Activated CD4-positive, alpha-beta T cell treated with anti-CD3 and anti-CD28 coated beads, Interleukin-2, amount 50 U/mL, for 48 hours (primary cell): ENCODE measurements around the gene LILRB5.
A peak's percentile ranks its signal among the peaks of the same experiment; 100 is the strongest.
"Not testable (repeated sequence)": the region's sequence is repeated elsewhere in the genome, so short reads cannot be mapped to it uniquely, and the experiment has no call there.

Experiments used
- DNase-seq, 2 experiments: peaks; one replicate each; pipeline ENCODE4 v3.0.0-alpha.2; 2020

The LILRB5 gene

DNA sequence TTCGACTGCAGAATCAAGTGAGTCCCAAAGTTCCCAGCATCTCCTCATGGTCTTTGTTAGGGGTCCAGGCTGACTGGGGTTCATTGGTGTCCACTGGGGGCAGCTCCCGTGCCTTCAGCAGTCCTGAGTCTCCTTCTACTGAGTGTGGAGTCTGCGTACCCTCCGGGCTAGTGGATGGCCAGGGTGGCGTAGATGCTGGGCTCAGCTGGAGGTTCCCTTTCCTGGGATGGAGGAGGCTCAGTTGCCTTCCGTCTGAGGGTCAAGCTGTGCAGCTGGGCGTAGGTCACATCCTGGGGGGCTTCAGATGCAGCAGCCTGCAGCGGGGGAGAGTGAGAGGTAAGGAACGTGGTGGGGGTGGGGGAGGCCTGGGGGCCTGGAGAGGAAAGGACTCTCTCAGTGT, 17.4 kb upstream of the LILRB5 start:
- DNase-seq = not testable (repeated sequence)

DNA sequence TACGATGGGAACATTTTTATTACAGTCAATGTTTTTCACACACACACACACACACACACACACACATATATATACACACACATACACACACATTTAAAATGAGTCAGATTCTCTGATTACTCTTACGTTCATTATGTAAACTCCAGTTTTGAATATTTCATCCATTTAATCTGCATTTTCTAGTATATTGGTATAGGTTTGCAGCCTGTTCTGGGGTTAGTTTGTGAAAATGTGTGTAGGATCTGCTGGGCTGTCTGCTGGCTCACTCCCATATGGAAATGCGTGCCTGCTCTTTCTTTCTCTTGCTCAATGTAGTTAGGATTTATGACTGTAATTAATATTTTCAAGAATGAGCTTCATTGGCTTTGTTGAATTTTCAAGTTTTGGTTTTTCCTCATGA, 16.7 kb upstream of the LILRB5 start:
- no peak for DNase-seq

GRCh38 chr19:54272181-54272580, 15.1 kb upstream of the LILRB5 start:
- not testable (repeated sequence) for DNase-seq

- DNase-seq = not testable (repeated sequence)
These were observed 14.5 kb upstream of the LILRB5 start for GRCh38 chr19:54271587-54271986.

DNA sequence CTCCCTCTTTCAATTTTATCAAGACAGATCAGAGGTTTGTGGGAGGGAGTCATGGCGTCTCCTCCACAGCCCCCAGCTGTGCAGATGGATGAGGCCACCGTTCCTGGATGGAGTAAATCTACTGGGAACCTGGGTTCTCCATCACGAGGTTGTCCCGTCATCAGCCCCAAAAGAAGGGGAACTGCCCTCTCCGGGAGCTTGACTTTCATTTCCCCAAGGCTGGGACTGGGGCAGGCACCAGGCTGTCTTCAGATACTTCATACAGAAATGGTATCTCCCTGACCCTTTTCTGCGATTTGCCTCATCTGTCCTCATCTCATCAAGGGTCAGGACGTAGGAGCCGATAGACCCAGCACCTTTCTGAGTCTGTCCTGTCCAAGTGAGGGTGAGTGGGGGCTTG, 14.0 kb upstream of the LILRB5 start:
- no peak for DNase-seq

- no peak for DNase-seq
These were observed 11.9 kb upstream of the LILRB5 start for GRCh38 chr19:54268936-54269335.

DNA sequence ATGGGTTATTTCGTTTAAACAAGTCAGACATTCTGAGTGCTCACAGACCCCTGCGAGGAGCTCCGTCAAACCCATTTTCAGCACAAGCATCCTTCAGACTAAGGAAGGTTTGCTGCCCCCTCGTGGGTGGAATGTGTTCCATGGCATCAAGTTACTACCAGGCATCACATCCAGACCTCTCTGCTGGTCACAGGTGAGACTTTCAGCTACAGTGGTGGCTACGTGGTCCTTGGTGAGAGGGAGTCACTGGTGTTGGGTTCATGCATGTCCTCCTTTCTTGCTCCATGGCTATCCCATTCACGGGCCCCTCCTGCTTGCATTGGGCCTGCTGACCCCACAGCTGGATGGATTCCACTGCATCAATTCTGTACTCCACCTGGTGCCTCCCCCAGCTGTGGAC, 9.1 kb upstream of the LILRB5 start:
- peak; percentile 81 to 86 for DNase-seq

- DNase-seq = no peak
These were observed 5.4 kb upstream of the LILRB5 start for GRCh38 chr19:54262470-54262869.

GRCh38 chr19:54262066-54262465, 5.0 kb upstream of the LILRB5 start:
- DNase-seq = no peak

DNA sequence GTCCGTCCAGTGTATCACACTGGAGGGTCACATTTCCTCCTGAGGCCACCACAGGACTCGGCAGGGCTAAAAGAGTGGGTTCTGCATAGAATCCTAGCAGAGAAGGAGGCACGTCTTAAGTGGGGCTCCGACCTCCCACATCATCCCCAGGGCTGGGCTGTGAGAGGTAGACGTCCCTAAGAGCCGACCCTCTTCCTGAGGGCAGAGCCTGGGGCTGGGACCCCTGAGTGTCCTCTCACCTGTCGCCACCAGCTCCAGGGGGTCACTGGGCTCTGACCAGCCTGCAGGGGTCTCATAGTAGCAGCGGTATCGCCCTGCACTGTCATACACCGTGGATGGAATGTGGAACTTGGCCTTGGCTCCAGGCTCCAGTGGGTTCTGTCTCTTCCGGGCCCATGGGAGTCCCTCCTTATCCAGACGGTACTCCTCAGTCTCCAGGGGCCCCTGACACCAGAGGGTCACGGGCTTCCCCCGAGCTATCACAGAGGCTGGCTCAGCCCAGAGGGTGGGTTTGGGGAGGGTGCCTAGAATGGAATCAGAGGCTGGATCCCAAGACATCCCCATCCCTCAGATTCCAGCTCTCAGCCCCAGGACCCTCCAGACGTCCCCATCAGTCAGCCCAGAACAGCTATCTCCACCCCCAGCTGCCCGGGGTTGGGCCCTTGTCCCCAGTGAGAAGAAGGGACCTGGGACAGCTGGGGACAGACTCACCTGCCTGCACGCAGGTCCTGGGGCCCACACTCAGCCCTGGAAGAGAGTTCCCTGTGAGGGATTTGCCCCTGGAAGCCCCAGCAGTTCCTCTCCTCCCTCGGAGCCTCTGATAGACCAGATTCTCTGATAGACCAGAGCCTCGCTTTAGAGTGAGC, 590 bp downstream of the LILRB5 start:
- no peak for DNase-seq

GRCh38 chr19:54255105-54255775, 1.8 kb downstream of the LILRB5 start:
- DNase-seq = no peak

- no peak for DNase-seq
These were observed 2.7 kb downstream of the LILRB5 start for GRCh38 chr19:54254195-54254906.

DNA sequence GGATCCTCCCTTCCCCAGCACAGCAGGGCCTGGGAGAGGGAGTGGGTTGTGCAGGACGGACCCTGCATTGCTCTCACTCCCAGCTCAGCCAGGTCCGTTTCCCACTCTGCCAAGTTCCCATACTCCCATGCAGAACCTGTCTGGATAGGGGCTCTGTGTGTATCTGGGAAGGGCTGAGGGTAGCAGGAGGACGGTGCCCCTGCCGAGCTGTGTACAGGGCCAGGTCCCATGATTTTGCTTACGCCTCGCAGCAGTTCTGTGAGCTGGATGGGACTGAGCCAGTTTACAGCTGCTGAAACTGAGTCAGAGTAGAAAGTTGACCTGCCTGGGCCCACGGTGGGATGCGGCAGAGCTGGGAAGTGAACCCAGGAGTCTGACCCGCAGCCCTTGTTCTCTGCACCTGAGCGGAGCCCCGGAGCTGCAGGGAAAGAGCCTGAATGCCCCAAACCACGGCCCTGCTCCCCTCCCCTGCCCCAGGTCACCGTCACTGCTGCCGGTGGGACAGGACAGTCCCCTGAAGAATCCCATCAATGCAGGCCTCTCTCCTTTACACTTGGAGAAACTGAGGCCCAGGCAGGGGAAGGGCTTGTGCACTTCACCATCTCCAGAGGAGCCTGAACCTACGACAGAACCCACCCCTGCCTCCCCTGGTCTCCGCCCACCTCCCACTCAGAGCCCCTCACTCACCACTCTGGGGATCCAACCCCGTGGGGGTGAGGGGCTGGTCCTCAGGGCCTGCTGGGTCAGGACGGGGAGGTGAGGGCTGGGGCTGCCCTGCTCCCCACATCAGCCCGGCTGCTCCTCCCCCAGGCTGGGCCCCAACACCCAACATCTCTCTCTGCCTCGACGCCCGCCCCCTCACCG, 3.5 kb downstream of the LILRB5 start:
- DNase-seq = no peak

DNA sequence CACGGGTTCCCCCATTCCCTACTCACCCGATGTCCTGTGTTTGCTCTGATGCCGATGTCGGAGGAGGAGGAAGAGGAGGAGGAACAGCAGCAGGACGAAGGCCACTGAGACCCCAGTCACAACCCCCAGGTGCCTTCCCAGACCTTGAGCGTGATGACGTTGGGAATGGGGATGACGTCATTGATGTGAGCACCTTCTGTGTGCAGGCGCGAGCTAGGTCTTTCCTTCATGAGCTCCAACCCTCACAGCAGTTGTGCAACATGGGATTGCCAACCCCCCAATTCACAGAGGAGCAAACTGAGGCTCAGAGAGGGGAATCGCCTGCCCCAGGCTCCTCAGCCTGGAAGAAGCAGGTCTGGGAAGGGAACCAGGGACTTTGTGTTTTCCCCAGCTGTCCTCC, 4.2 kb downstream of the LILRB5 start:
- DNase-seq = no peak

- DNase-seq = no peak
These were observed 4.8 kb downstream of the LILRB5 start for GRCh38 chr19:54252243-54252642.

GRCh38 chr19:54248016-54248601, 9.0 kb downstream of the LILRB5 start:
- peak; percentile 57 to 68 for DNase-seq

DNA sequence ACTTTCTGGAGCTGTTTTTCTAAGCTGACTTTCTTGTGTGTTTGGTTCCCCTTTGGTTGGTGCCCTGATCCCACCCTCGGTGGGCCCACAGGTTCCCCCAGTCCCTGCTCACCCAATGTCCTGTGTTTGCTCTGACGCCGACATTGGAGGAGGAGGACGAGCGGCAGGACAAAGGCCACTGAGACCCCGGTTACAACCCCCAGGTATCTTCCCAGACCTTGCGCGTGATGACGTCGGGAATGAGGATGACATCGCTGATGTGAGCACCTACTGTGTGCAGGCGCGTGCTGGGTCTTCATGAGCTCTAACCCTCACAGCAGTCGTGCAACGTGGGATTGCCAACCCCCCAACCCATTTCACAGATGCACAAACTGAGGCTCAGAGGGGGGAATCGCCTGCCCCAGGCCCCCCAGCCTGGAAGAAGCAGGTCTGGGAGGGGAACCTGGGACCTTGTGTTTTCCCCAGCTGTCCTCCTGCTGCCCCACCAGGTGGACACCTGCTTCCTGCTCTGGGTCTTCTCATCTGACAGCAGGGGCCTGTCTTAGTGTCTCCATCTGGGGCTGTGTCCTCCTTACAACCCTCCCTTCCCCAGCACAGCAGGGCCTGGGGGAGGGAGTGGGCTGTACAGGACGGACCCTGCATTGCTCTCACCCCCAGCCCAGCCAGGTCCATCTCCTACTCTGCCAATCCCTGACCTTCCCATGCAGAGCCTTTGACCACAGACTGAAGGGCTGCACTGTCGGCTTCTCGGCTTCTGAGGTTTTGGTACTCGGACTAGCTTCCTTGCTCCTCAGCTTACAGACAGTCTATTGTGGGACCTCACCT, 9.8 kb downstream of the LILRB5 start:
- DNase-seq = no peak

GRCh38 chr19:54245936-54246335, 11.1 kb downstream of the LILRB5 start:
- DNase-seq = no peak

DNA sequence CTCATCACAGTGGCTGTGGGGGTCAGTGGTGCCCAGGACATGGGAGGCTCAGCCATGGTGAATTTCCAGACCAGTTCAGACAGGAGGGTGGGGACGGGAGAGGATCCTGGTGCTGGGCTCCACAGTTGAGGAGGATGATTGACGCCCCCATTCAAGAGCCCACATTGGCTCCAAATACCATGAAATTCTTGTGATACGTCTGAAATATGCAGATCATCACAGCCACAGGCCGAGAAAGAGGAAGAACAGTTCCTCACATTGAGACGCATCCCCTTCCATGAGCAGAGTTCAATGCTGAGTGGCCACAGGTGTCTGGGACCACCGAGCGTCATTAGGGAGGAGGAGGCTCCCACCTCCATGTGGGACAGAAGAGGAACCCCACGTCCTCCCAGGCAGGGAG, 13.3 kb downstream of the LILRB5 start:
- not testable (repeated sequence) for DNase-seq

GRCh38 chr19:54242646-54243045, 14.4 kb downstream of the LILRB5 start, which contains the start of gene LILRA6:
Gene LILRA6 (minus strand): TSS chr19:54242790.
- not testable (repeated sequence) for DNase-seq

DNA sequence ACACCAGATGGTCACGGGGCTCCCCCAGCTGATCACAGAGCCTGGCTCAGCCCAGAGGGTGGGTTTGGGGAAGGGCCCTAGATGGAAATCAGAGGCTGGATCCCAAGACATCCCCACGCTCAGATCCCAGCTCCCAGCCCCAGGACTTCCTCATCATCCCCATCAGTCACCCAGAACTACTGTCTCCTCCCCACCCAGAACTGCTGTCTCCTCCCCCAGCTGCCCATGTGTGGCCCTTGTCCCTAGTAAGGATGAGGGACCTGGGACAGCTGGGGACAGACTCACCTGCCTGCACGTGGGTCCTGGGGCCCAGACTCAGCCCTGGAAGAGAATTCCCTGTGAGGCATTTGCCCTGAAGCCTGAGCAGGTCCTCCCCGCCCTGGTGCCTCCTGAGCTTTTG, 14.8 kb downstream of the LILRB5 start:
- not testable (repeated sequence) for DNase-seq
